Spleen (tissue), 7 donors: ENCODE data around the gene OOSP3.
"Not testable (repeated sequence)": the region's sequence is repeated elsewhere in the genome, so short reads cannot be mapped to it uniquely, and the experiment has no call there.

Experiments
- CTCF ChIP-seq, 11 experiments: fragments of 200-600 bp in 7 of 11; fragments of 450-650 bp in 4 of 11; sonication (generic) in 4 of 11; IDR thresholded peaks in 8 of 11; conservative IDR thresholded peaks in 3 of 11; 1 replicate in 7 of 11; 2 replicates in 4 of 11; pipeline versions ENCODE4 v1.4.0 to v1.8.0; 2016 to 2021; ENCODE audit warnings: antibody characterized with exemption in 11 of 11, inconsistent platforms in 4 of 11, mild to moderate bottlenecking in 1 of 11
- POLR2A ChIP-seq, 3 donors: fragments of 450-650 bp; IDR thresholded peaks; one replicate each; pipeline ENCODE4 v1.5.1; 2017; ENCODE audit warnings: antibody characterized with exemption in 3 of 3, mild to moderate bottlenecking in 1 of 3
- POLR2AphosphoS5 ChIP-seq, 3 donors: sonication (generic); formaldehyde crosslinking; IDR thresholded peaks; one replicate each; pipeline ENCODE4 v1.5.1; 2017; ENCODE audit warnings: antibody characterized with exemption in 3 of 3
- donor health status: DM: no; HTN: no; CAD: no; lungs with moderate emphysema.
- donor health status: DM: no; HTN: no; CAD: no.
- donor health status: DM: no; HTN: no; CAD: no.

DNA sequence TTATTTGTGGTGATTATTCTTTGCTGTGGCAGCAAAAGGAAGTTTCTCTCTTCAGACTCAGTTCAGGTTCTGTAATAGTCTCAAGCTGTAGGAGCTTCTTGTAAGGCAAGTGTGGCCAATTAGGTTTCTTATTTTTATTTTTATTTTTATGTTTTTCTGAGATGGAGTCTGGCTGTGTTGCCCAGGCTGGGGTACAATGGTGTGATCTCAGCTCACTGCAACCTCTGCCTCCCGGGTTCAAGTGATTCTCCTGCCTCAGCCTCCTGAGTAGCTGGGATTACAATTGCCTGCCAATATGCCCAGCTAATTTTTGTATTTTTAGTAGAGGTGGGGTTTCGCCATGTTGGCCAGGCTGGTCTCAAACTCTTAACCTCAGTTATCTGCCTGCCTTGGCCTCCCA is 29.0 kb upstream of the OOSP3 start:
- TF ChIP-seq CTCF (IDR thresholded peaks at IDR 0.05 in 8 of 11, conservative IDR thresholded peaks at IDR 0.05 in 3 of 11); POLR2A (IDR thresholded peaks at IDR 0.05); POLR2AphosphoS5 (IDR thresholded peaks at IDR 0.05): not testable (repeated sequence)
